ENCODE measurements around the gene GSTA3.
"Not testable (repeated sequence)": the region's sequence is repeated elsewhere in the genome, so short reads cannot be mapped to it uniquely, and the experiment has no call there.

GSTA3 gene

DNA sequence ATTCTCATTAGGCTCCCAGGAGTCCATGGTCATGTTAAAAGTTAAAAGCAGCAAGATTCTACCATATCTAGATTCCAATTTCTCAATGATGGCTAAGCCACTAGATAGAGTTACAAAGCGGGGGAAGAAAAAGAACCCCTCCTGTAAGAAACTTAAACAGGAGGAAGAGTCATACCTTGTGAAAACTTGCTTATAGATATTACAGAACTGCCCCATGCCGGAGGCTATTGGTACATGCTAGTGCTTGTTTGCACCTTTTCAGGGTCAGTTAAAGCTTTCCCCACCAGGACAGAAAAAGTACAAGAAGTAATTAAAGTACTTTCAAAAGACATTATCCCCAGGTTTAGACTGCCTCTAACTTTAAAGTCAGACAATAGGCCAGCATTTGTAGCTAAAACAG lies 15.5 kb upstream of the GSTA3 start:
- TF ChIP-seq, protein P1, sequence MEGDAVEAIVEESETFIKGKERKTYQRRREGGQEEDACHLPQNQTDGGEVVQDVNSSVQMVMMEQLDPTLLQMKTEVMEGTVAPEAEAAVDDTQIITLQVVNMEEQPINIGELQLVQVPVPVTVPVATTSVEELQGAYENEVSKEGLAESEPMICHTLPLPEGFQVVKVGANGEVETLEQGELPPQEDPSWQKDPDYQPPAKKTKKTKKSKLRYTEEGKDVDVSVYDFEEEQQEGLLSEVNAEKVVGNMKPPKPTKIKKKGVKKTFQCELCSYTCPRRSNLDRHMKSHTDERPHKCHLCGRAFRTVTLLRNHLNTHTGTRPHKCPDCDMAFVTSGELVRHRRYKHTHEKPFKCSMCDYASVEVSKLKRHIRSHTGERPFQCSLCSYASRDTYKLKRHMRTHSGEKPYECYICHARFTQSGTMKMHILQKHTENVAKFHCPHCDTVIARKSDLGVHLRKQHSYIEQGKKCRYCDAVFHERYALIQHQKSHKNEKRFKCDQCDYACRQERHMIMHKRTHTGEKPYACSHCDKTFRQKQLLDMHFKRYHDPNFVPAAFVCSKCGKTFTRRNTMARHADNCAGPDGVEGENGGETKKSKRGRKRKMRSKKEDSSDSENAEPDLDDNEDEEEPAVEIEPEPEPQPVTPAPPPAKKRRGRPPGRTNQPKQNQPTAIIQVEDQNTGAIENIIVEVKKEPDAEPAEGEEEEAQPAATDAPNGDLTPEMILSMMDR (IDR thresholded peaks at IDR 0.05; ENCODE audit: low read depth, low read length) = no peak
- no peak overlapping the region for H3K4me3 ChIP-seq (ENCODE audit: low read depth, low read length)
- in situ Hi-C loops (cut with HindIII; ENCODE audit: low sequenced_read_pairs) = no loop called here
- no peak for DNase-seq (ENCODE audit: low read depth, low spot score)

DNA sequence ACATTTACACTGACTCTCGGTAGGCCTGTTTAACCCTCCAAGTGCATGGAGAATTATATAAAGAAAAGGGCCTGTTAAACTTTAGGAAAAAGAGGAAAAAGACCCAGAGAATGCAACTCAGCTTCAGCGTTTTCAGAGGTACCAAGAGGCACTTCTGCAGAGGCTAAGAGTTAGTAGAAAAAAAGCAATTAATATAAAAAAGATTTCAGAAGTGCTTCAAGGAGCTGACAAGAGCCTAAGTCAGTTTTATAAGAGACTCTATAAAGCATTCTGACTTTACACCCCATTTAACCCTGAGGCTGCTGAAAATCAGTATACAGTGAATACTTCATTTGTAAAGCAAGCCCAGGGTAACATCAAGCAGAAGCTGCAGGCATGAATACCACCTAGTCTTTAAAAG lies 14.2 kb upstream of the GSTA3 start:
- DNase-seq (ENCODE audit: low read depth, low spot score); H3K4me3 ChIP-seq (ENCODE audit: low read depth, low read length); in situ Hi-C loops (cut with HindIII; ENCODE audit: low sequenced_read_pairs): not testable (repeated sequence)

DNA sequence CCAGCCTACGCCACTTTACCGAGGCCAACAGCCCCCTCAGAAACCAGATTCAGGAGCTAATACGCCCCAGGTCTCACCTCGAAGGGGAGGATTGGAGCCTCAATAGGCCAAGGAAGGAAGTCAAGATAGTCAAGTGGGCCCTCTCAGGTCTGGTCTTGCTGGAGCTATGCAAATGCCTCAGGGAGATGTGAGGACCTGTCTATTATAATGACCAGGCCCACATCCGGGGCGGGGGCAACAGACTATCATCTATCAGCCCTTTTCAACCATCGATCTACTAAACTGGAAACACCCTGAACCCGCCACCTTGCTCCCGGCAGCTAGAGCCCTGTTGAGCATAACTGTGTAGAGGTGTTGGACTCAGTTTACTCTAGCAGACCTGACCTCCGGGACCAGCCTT lies 12.7 kb upstream of the GSTA3 start:
- in situ Hi-C loops (cut with HindIII; ENCODE audit: low sequenced_read_pairs) = no loop called here
- H3K4me3 ChIP-seq (ENCODE audit: low read depth, low read length) = no peak overlapping the region
- TF ChIP-seq, protein P1 (IDR thresholded peaks at IDR 0.05; ENCODE audit: low read depth, low read length) = no peak
- no peak for DNase-seq (ENCODE audit: low read depth, low spot score)

DNA sequence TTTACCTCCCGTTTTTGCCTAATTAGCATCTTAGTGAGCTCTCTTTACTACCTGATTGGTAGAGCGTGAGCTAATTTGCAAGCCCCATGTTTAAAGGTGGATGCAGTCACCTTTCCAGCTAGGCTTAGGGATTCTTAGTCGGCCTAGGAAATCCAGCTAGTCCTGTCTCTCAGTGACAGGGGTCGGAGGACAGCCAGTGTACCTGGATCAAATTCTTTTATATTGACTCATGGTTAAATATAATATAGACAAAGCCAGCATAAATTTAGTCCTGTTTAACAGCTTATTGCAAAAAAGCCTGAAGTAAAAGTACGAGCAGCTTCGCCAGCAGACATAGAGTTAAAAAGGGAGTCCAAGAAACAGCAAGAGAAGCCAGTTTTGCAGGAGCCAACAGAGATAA lies 12.2 kb upstream of the GSTA3 start:
- in situ Hi-C loops (cut with HindIII; ENCODE audit: low sequenced_read_pairs) = no loop called here
- no peak for DNase-seq (ENCODE audit: low read depth, low spot score)
- TF ChIP-seq, protein P1 (IDR thresholded peaks at IDR 0.05; ENCODE audit: low read depth, low read length) = no peak
- H3K4me3 ChIP-seq (ENCODE audit: low read depth, low read length) = no peak overlapping the region

DNA sequence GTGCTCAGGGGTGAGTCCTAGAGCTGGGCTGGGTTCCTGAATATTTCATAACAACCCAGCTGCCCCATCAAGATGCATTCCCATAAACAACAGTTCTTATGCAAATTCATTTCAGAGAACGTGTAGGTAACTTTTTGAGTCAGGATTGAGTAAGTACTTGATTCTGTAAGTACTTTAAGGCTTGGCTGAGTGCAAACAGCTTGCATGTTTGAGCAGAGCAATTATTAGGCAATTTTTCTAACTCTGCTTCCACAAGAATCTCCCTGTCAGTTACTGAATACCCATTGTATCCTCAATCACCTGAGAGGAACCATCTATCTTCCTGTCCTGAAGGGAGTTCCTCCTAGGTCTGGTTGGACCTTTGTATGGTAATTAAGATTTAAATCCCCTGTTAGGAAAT lies 10.0 kb upstream of the GSTA3 start:
- in situ Hi-C loops (cut with HindIII; ENCODE audit: low sequenced_read_pairs); H3K4me3 ChIP-seq (ENCODE audit: low read depth, low read length); DNase-seq (ENCODE audit: low read depth, low spot score): not testable (repeated sequence)

DNA sequence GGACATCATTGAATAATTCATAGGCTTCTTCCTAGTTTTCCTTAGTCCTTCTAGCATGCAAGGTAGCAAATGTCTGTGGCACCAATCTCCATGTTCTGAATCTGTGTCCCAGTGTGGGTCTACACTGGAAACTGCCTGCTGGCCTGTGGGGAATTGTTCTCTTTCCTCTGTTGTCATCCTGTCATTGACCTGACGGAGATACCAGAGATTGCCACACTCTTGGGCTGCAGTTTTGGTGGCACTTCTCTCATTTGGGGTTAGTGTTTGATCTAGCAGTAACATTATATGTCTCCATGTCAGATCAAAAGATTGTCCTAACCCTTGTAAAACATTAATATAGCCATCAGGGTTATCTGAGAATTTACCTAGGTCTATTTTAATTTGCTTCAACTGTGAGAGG lies 9.3 kb upstream of the GSTA3 start:
- in situ Hi-C loops (cut with HindIII; ENCODE audit: low sequenced_read_pairs); H3K4me3 ChIP-seq (ENCODE audit: low read depth, low read length); DNase-seq (ENCODE audit: low read depth, low spot score): not testable (repeated sequence)

DNA sequence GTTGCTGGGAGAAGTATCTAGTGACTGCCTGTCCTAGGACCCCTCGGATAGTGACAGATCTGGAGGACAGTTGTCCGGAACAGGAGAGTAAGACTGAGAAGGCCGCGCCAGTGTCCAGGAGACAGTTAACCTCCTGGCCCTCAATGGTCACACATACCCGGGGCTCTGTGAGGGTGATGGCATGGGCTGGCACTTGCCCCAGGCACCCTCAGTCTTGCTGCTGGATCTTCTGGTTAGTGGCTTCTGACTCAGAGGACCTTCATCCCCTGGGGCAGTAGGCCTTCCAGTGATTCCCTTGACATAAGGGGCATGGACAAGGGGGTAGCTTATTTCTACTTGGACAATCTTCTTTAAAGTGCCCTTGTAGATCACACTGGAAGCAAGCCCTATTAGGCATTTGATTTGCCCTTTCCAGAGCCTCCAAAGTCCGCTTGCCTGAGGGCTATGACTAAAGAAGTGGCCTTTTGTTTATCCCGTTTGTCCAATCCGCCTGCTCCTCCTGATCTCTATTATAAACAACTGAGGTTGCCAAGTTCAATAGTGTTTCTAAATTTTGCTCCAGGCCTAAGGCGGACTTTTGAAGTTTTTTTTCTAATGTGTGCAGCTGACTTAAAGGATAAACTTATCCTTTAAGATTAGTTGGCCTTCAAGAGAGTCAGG lies 8.7 kb upstream of the GSTA3 start:
- peak; percentile 68 for DNase-seq (ENCODE audit: low read depth, low spot score)
- H3K4me3 ChIP-seq (ENCODE audit: low read depth, low read length); in situ Hi-C loops (cut with HindIII; ENCODE audit: low sequenced_read_pairs): not testable (repeated sequence)

DNA sequence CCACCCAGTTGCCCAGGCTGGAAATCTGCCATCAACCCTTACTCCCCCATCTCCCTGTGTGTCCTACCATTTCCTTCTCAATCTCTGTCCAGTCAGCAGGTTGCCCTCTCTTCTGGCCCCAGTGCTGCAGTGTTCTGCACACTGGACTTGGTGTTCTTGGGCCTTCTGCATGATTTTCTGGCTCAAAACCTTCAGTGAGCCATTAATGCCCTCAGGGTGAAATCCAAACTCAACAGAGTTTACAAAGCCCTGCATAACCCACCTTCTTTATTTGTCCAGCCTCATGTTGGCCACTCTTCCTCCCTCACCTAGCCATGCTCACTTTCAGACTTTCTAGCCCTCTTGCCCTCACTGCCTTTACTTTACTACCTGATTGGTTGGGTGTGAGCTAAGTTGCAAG lies 5.0 kb upstream of the GSTA3 start:
- in situ Hi-C loops (cut with HindIII; ENCODE audit: low sequenced_read_pairs) = no loop called here
- H3K4me3 ChIP-seq (ENCODE audit: low read depth, low read length) = no peak overlapping the region
- DNase-seq (ENCODE audit: low read depth, low spot score) = no peak
- TF ChIP-seq, protein P1 (IDR thresholded peaks at IDR 0.05; ENCODE audit: low read depth, low read length) = no peak

DNA sequence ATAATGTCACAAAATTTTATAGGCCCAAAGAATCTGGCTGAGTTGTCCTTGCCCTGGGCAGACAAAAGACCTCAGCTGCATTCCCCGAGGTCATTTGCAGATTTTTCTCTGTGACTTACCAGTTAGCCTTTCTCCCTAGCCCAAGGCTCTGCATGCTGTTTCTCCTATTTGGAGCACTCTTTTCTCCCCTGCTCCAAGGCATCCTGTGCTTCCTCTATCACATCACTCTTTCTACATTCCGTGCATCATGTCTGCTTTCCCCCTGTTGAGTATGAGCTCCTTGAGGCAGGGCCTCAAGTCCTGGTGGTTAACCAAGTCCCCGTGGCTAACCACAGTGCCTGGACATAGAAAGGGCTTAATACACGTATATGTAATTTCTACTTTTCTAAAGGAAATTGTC lies 593 bp upstream of the GSTA3 start:
- TF ChIP-seq, protein P1 (IDR thresholded peaks at IDR 0.05; ENCODE audit: low read depth, low read length) = no peak
- in situ Hi-C loops (cut with HindIII; ENCODE audit: low sequenced_read_pairs) = no loop called here
- no peak overlapping the region for H3K4me3 ChIP-seq (ENCODE audit: low read depth, low read length)
- DNase-seq (ENCODE audit: low read depth, low spot score) = peak; percentile 39
